Islet precursor cell (in vitro differentiated cells): Measurements from ENCODE around the gene PARD6A.
"Not testable (repeated sequence)": the region's sequence is repeated elsewhere in the genome, so short reads cannot be mapped to it uniquely, and the experiment has no call there.

Experiments
- DNase-seq: peaks from one replicate; pipeline ENCODE4 v3.0.0-alpha.2; 2018

PARD6A gene

DNA sequence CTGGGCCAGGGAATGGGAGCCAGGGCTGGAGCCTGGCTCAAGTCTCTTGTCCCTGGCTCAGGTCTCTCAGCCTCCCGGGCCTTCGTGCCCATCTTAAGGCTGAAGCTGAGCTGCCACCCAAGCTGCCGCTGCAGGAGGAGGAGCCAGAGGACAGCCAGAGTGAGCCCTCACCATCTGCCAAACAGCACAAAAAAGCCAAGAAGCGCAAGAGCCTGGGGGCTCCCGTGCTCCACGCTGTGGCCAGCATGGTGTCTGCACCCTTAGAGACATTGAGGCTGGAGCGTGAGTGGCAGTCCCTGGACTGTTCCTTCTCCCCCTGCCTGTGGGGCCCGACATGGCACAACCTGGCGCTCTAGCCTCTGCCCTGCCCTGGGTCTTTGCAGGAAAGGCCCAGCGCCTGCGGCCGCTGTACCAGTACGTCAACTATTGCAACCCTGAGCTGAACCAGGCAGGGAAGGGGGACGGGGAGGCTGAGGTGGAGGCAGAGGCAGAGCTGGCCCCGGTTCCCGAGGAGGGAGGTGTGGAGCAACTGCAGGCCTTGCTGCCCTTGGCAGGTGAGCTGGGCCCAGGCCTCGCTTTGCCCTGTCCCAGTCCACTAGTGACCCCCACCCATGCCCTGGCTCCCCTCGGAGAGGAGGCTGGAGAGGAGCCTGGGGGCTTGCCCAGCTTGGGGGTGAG is 7.2 kb downstream of the PARD6A start:
- peak; percentile 97 for DNase-seq

DNA sequence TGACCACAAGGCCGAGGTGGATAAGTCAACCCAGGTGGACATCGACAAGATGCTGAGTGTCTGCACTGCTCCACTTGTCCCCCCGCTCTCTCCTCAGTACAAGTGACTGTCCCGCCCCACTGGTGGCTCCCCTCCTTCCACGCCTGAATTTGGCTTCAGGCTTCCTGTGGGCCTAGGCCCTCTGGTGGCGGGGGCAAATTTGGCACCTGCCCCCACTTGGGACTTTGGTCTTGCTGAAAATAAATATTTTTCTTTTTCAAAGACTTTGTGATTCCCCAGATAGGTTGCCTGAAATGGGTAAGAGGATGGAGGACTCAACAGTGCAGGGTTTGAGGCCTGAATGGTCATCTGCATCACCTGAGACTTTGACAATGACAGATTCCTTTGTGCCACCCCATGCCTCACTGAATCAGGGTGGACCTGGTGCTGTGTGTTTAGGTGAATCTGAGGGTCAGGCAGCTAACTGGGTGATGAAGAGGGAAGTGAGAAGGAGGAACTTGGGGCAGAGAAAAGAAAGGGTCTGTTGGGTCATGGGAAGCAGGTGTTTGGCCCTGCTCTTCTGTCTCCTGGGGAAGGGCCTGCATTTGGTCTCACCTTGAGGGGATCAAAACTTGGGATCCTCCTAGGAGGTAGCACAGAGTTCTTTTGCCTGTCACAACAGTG is 7.9 kb downstream of the PARD6A start:
- DNase-seq, result no peak

DNA sequence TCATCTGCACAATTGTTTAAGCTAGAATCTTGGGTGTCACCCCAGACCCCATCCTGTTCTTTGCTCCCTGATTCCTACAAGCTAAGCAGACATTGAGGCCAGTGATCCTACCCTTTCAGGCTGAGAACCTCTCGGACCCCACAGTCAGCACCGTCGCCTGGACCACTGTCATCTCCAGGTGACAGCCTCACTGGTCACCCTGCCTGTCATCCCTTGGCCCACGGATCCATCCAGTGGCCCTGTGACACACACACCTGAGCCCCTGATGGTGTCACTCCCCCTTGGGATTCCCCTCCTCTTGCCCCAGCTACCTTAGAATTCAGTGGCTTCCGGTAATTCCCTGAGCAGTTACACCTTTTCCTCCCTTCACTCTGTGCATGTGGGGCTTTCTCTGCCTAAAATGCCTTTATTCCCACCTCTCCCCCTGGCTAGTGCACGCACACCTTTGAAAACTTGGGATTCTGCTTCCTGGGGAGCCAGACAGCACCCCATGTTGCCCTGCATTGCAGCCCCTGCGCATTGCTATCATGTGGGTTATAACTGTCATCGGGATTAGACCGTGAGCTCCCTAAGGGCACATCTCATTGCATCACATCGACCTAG is 8.8 kb downstream of the PARD6A start:
- no peak for DNase-seq

DNA sequence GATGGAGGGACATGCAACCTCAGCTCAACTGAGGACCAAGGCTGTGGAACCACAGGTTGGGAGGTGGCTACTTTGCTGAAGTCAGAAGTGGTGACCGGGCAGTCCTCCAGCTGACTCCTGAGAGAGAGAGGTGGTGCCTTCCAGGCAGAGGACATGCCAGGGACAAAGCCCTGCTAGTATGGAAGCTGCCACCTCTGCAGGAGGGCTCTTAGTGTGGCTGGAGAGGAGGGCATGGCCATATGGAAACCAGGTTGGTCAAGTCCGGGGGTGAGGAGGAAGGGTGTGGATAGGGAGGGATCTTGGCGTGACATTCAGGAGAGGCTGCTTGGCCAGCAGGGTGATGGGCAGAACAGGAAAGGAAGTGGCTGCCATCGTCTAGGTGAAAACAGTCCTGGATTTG is 11.5 kb downstream of the PARD6A start:
- no peak for DNase-seq

DNA sequence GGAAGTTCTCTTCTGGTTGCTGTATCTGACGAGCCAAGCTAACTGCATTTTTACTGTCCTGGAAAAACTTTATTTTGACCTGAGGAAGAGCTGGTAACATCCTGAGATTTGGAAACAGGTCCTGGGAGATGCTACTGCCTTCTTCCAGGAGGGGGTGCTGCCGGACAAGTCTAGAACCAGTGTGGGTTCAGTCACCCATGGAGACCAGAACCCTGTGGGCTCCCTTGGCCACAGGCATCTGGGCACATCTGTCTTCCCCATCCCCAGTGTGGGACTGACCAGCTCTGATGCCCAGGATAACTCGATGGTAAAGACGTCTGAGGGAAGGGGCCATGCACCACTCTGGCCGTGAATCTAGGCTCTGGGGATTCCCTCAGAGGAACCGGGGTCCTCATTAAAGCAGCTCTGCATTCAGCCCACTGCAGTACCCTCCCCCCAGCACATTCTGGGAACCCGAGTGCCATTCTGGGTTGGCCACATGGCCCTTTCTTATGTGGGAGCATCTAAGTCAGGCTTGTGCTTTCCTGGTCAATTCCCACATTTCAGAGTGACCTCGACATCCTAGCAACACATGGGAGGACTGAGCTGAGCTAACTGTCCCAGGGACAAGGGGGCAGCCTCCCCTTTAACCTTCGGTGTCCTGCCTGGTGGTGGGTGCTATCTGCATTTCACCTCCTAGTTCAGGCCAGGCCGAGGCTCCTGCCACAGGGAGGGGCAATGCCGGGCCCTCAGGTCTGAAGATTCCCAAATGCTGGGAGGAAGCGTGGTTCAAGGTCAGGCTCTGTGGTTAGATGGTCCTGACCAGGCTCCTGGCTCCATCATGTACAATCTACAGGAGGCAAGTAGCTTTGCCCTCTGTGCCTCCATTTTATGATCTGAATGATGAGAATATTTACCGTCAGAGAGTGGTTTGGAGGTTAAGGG is 12.2 kb downstream of the PARD6A start:
- peak; percentile 85 for DNase-seq

DNA sequence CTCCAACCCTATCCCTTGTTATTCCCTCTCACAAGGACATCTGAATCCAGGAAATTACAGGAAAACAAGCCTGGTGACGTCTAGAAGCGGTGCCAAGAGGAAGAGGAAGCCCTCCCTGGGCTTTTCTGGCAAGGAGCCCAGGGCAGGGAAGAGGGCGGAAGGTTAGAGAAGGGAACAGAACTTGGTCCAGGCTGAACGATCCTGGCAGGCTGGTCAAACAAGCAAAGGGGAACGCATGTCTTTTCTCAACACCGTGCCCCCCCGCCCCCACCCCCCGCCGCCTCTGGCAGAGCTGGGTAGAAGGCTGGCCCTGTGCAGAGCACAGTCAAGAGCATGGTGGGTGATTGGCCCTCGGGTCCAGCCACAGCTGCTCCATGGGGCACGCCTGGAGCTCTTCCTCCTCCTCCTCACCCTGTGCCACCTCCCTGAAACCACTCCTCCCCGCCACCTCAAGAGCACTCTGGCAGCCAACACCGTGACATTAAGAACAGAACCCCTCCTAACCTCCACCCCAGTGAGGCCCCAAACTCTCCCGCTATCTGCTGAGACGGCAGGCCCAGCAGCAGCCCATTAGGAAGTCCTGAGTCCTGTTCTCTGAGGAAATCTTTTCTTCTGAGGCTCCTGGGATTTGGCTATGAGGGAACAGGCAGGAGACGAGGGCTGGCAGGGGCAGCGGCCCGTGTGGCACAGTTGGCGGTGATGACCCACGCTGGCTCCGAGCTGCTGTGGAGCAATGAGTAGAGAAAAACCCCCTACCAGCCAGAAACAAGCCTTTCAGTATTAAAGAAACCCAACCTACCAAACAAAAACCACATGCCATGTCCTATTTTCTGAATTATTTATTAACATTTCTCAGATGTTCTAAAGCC is 13.2 kb downstream of the PARD6A start:
- peak; percentile 51 for DNase-seq

DNA sequence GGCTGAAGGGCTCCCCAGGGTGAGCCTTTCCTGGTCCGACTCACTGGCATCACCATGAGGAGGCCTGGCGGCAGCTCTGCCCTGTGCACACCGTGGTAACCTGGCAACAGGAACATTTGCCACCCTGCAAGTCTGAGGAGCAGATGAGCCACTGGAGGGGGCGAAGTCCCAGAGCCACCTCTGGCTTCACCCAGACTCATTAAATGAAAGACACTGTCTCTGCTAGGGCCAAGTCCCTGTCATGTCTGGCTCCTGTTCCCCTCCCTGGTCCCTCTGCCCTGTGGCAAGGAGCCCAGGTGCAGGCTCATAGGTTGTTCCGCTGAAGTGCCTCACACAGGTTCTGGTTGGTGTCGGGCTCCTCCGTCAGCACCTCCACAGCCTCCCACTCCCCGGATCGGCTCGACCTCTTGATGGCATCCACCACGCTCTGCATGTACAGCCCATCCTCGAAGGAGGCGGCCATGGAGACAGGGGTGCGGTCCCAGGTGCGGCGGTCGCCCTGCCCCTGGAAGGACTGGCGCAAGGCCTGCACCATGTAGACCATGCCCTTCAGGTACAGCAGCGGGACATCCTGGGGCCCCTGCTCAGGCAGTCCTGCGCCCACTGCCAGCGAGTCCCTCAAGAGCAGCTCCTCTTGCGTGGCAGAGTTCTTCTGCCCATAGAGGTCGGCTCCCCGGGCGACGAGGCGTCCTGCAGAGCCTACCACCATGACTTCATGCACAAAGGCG is 14.3 kb downstream of the PARD6A start:
- peak; percentile 52 for DNase-seq

DNA sequence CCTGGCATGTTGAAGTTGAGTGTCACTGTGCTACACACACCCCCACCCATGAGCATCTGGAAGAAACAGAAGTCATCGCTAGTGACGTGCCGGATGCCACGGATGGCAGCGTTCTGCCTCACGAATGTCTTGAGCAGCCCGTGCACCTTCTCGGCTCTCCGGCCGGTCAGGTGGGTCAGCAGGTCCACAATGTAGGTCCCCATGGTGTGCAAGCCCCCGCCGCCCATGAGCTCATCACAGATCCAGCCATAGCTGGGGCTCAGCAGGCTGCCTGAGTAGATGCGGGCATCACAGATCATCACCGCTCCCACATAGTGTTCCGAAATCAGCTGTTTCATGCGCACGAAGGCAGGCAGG is 14.8 kb downstream of the PARD6A start:
- DNase-seq, result peak; percentile 45

DNA sequence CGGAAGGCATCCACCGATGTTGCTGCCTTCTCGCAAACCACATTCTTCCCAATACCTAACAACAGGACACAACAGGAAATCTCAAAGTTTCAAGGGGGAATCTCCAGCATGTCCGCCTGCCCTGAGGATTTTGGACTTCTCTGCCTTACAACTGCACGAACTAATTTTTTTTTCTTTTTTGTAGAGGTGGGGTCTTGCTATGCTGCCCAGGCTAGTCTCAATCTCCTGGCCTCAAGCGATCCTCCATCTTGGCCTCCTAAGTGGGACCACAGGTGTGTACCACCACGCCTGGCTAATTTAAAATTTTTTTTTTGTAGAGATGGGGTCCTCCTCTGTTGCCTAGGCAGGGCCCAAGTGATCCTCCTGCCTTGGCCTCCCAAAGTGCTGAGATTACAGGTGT is 15.2 kb downstream of the PARD6A start:
- DNase-seq, result peak; percentile 21

DNA sequence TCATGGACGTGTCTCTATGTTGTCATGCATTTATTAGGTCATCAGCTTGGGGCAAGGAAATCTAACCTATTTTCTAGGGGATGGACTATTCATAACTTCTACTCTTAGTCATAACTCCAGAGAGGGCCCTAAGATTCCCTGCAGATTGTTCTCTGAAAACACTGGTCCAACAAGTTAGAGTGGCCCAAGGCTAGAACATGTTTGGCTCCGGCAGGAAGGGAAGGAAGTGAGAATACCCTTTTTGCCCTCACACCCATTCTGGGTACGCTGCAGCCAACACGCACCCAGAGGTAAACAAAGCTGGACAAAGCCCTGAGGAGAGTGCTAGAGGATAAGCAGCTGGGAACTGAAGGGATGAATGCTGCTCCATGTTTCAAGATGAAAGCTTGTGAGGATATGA is 15.8 kb downstream of the PARD6A start:
- DNase-seq, result peak; percentile 47

DNA sequence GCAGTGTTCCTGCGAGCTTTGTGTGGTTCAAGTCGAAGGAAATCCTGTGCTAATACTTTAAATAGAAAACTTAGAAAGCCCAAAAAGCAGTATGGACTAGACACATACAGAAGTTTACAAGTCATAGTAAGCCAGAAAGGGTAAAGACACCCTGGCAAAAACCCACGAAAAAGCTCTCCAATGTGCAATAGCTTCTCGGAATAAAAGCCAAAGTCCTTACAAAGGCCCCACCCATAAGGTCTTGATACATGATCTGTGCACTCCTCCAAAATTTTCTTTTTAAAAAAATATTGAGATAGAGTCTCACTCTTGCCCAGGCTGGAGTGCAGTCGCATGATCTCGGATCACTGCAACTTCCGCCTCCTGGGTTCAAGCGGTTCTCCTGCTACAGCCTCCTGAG is 16.2 kb downstream of the PARD6A start:
- DNase-seq, result no peak

DNA sequence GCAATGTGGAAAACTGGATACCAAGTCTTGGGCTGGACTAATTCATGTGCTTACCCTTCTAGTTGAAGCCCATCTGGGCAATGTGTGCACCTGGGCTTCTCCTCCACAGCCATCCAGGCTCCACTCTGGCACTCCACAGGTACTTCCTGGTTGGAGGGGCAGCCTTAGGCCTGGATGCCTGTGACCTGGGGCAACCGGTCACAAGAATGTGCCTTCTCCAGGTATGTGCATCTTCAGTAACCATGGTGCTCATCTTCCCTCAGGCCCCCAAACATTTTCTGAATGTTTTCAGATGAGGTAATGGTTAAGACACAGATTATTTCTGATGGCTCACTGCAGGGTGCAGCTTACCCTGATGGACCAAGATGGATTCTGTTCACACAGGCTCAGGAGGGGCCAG is 17.0 kb downstream of the PARD6A start:
- peak; percentile 89 for DNase-seq

DNA sequence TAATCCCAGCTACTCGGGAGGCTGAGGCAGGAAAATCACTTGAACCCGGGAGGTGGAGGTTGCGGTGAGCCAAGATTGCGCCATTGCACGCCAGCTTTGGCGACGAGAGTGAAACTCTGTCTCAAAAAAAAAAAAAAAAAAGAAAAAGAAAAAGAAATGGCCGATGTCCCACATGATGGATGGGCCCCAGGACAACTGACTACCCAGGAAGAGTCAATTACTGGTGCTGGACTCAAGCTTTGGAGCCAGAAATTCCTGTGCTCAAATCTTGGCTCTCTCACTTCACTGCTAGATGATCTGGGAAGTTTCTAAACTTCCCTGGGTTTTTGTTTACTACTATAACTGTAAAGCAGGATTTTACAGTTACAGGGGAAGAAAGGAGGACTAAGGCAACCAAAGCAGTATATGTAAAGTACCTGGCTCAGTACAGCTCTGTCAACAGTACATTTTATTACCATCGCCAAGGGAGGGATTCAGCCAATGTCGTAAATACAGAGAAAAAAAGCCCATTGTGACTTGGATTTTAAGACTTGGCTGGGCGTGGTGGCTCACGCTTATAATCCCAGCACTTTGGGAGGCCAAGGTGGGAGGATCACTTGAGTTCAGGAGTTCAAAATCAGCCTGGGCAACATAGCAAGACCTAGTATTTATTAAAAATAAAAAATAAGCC is 17.7 kb downstream of the PARD6A start:
- no peak for DNase-seq

DNA sequence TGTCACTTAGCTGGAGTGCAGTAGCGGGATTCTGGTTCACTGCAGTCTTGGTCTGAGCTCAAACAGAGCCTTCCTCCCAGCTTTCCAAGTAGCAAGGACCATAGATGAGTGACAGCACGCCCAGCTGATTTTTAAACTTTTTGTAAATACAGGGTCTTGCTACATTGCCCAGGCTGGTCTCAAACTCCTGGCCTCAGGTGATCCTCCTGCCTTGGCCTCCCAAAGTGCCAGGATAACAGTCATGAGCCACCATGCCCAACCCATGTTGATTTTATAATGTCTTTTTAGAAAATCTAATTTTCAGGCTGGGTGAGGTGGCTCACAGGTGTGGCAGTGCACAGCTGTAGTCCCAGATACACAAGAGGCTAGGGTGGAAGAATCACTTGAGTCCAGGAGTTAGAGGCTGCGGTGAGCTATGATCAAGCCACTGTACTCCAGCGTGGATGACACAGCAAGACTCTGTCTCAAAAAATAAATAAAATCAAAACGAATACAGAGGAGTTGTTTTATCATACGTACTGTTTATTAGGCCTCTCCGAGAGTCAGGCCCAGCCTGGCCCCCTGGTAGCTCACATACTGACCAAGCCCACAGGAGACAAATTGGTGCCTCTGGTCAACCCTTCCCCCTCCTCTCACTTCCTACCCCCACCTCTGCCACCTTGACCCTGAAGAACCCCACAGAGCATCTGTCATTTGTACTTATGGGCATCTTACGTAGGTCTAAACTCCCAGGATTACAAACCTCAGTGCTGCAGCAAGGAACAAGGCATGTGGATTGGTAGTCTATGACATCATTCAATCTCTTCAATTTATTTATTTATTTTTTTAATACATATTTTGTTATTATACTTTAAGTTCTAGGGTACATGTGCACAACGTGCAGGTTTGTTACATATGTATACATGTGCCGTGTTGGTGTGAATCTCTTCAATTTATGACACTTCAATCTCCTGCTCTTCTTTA is 19.5 kb downstream of the PARD6A start:
- DNase-seq, result no peak

DNA sequence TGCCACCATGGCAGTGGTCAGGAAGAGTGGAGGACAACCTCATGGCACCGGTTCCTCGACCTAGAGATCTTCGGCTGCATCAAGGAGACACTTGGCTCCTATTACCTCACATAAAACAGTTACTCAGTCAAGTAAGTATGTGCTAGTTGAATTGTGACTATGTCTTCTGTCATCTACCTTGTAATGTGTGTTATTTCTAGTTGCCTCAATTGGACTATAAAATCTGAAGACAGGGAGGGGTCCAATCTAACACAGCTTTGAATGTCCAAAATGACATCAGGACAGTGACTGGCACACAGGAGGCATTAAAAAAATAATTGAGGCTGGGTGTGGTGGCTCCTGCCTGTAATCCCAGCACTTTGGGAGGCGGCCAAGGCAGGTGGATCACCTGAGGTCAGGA is 23.0 kb downstream of the PARD6A start:
- DNase-seq, result no peak

DNA sequence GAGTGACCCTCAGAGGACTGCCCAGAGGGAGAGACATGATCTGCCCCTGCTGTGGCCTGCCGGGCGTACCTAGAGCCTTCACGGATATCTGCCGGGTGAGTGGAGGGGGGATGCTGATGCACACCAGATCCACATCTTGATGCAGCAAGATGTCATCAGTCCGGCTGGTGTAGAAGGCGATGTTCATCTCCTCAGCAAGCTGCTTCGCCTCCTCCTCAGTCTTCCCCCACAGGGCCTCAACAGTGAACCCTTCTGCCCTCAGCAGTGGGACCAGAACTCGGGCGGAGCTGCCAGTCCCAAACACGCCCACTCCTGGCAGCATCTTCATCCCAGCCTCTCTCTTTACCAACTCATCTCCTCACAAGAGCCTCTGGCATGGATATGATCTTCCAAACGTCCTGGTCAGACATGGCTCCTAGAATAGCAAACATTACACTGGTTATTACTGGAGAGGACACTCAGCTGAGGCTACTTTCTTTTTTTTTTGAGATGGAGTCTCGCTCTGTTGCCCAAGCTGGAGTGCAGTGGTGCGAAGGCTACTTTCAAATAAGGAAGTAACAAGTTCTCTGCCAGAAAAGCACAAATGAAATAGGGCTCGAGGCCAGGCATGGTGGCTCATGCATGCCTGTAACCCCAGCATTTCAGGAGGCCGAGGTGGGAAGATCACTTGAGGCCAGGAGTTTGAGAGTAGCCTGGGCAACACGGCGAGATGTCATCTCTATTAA is 24.8 kb downstream of the PARD6A start:
- no peak for DNase-seq

DNA sequence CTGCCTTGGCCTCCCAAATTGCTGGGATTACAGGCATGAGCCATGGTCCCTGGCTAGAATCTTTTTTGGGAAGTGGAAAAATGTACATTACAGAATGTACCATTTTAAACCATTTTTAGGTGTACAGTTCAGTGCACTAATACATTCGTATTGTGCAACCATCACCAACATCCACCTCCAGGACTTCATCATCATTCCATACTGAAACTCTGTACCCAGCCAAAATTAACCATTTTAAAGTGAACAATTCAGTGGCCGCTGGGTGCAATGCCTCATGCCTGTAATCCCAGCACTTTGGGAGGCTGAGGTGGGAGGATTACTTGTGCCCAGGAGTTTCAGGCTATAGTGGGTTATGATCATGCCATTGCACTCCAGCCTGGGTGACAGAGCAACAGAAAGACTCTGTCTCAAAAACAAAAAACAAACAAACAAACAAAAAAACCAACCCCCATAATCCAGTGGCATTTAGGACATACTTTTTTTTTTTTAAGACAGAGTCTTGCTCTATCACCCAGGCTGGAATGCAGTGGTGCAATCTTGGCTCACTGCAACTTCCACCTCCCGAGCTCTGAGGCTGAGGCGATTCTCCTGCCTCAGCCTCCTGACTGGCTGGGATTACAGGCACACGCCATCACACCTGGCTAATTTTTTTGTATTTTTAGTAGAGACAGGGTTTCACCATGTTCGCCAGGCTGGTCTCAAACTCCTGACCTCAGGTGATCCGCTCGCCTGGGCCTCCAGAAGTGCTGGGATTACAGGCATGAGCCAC is 32.9 kb downstream of the PARD6A start:
- not testable (repeated sequence) for DNase-seq

DNA sequence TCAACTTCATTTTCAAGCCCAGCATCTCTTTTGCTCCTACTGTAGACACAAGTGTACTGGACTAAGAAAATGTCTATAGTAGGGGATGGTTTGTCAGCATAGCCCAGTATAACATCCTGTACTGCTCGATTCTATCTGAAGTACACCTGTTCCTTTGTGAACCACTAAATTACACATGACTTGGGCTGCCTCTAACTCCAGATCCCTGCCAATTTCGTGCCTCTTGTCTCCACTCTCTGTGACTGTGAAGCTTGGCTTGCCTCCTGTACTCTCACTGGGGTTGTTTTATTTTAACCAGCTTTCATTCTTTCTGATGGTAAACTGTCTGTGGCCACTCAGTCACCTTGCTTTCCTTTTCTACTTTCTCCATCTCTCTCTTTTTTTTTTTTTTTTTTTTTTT is 33.9 kb downstream of the PARD6A start:
- no peak for DNase-seq
